GM12874 (cell line): ENCODE results near the gene EFNB3.

Experiments
- CTCF ChIP-seq: IDR thresholded peaks from 2 replicates; pipeline ENCODE4 v1.5.1; 2011; ENCODE audit warnings: low read depth, mild to moderate bottlenecking, control low read depth, low read length, moderate library complexity; ENCODE audit not compliant: insufficient read depth

The EFNB3 gene

GRCh38 chr17:7716901-7717755 lies 12.1 kb downstream of the EFNB3 start, which contains the start of gene DNAH2:
Gene DNAH2 (plus strand): TSS chr17:7717744. CDS start chr17:7719735, 1,991 bp downstream.
- peak; percentile 33; the same call in 1 of the 2 replicates for TF ChIP-seq CTCF

- no peak for TF ChIP-seq CTCF
These were observed 12.9 kb downstream of the EFNB3 start for GRCh38 chr17:7717756-7718350.

DNA sequence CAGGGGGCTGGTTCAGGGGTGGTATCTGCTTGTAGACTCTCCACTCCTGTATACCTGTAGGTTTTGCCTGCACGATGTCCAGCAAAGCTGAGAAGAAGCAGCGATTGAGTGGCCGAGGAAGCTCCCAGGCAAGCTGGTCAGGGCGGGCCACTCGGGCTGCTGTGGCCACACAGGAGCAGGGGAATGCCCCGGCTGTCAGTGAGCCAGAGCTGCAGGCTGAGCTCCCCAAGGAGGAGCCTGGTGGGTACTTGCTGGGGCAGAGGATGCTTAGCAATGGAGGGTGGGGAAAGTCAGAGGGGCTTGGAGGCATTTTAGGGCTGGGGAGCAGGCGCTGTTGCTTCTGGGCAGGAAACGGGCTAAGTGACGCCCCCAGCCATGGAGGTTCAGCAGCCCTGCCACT lies 14.7 kb downstream of the EFNB3 start:
- TF ChIP-seq CTCF: no peak

DNA sequence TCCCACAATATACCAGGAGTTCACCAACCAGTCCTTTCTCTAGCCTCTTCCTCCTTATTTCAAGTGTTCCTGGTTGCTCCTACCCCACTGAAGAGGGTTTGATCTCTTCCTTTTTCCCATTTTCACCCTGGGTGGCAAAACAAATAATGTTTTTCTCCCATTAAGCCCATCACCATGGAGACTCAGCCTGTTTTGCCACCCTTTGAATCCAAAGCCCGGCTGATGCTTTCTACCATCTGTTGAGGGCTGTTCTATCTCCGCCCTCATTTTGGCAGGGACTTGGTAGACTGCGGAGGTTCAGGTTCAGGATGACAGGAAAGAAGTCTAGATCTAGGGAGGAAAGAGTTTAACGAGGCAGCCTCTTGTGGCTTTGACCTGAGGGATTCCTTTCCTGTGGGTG lies 15.1 kb downstream of the EFNB3 start:
- no peak for TF ChIP-seq CTCF

DNA sequence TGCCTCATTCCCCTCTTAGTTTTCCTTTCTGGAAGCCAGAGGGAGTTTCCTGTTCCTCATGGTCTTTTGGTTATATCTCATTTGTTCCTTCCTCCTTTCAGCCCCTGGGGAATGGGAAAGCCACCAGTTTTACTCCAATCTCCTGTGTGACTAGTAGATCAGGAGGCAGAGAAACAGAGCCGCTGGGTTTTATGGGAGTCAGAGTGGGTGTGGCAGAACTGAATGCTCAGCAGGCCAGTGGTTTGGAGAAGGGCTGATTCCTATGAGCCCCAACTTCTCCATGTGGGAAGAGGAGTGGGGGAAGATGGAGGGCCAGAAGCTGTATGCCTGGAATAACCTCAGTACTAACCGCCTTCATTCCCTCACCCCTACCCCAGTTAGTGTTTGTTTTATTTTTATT lies 16.6 kb downstream of the EFNB3 start:
- TF ChIP-seq CTCF: no peak

DNA sequence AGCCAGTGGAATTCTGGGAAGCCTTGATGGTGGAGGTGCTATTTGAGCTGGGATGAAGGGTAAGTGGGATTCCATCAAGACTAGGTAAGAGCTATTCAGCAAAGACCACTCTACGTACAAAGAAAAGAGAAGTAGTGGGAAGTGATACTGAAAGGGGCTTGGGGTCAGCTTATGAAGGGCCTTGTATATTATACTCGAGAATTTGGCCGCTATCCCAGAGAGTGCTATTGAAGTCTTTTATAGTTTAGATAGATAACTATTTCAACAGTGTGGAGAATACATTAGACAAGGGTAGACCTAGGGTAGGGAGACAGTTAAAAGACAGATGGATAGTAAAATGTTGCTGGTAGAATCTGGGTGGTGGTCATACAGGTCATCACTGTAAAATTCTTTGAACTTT lies 22.9 kb downstream of the EFNB3 start:
- no peak for TF ChIP-seq CTCF

DNA sequence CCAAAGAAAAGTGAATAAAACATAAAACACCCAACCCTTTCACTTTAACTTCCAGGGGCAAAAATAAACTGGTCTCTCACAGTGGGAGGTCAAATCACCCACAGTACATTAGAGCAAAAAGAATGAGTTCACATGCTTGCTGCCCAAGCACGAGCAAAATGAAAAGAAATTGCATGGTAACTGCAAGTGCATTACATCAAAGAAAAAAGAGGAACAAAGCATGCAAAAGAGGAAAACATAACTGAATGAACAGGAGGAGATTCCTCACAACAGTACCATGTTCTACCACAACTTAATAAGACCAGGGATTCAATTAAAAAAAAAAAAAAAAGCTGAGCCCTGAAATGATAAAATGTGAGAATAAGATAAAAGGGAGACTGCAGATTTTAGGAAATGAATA lies 24.8 kb downstream of the EFNB3 start:
- TF ChIP-seq CTCF: no peak
